CD4-positive, alpha-beta T cell treated with Interferon alpha-2 for 1 hour (primary cell): ENCODE results near the gene KCP.

Source experiments
- DNase-seq, 2 donors: peaks; one replicate each; pipeline ENCODE4 v3.0.0-alpha.2; 2020 to 2022

KCP gene

DNA sequence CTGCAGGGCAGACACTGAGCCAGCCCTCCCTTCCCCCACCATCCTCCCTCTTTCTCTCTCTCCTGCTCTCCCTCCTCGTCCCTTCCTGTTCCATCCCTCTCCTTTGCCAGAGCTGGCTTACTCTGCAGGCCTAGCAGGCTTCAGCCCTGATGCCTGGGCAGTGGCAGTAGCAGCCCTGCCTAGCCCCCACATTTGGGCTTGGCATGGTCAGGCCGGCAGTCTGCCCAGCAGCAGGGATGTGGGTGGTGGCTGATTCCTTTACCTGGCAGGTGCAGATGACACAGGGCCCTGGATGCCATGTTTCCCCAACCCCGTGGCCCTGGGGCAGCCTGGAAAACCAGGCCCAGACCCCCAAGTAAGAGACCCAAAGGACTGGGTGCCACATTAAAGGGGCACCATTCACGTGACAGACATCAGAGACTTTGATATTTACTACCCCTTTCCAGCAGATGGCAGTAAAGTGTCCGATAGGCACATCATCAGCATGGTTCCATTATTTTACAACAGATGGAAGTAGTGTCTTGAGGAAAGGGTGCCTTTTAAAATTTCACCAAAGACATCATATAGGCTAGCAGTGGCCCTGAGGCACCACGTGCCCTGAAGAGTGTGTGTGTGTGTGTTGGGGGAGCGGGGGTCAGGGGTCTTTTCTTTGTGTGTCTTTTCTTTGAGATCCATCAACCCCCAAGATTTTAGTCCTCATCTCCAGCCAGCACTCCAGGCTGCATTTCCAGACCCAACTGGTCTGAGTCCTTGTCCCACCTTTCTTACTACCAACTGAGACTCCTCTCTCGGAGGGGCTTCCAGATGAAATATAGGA, 5.9 kb downstream of the KCP start:
- peak; percentile 40 to 74 for DNase-seq

DNA sequence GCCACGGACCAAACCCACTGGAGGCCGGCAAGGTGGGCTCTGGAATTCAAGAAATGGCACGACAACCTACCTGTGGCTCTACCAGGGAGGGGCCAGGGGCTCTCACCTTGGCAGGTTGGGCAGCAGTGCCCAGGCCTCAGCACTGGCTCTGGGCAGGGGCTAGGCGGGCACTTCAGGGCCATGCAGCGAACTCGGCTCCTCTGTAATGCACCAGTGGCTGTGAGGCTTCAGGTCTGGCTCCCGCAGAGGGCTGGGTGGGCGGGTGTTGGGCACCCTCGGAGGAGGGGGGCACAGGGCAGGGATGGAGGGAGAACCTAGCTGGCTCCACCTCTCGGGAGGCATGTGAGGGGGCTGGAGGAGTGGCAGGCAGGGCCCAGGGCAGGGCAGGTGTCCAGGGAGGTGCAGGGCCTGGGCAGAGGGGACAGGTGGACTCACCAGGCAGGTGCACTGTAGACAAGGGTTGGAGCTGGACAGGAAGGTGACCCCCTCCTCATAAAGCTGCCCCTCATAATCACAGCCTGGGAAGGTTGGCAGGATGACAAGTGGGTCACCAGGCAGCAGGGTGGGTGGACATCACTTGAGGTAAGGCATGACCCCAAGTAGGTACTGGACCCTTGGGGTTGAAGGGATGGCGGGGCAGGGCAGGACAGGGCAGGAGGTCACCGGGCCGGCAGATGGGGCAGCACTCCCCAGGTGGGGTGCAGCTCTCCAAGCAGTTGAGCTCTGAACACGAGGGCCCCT, 6.7 kb downstream of the KCP start:
- no peak for DNase-seq

DNA sequence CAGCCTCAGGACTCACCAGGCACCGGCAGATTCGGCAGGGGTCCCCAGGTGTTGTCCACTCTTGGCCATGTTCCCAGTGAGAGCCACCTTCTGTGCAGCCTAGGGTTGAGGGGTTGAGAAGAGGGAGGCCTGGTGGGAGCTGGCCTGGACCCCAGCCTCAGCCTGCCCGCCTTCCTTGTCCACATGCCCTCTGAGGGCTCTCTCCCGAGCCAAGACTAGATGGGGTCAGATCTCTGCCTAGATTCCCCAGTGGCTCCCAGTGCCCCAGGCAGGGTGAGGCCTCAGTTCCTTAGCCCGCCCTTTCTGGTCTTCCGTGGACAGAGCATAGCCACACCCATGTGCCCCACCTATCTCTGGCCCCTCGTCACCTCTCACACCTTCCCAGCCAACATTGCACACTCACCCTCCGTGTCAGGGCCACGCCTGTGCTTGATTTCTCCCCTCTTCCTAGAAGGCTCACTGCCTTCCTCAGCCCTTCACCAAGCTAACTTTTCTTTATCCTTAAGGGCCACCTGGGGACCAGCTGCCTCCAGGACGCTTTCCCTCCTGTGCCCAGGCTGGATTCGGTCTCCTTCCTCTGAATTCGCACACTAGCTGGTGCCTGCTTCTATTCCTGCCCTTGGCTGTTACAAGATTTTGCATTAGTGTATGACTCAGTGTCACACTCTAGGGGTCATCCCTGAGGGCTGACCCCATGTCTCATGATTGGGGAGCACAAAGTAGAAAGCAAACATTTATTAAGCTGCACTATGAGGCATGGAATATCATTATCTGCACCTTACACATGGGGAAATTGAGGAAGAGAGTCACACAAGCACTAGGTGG, 7.5 kb downstream of the KCP start:
- DNase-seq = no peak

DNA sequence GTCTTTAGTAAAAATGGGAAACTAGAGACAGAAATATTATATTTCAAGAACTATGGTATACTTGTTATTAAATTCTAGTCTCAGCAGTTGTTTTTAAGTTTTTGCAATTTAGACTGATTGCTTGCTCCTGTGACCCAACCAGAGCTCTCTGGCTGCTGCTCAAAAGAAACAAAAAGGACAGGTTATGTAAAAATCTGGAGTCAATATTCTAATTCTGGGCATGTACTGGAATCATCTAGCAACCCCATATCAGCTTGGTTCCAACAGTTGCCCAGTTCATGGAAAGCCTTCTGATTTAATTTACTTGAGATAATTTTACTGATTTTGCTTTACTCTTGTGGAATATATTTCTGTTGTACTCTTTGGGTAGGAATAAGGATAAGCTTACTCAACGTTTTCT, 10.3 kb downstream of the KCP start:
- DNase-seq = no peak

DNA sequence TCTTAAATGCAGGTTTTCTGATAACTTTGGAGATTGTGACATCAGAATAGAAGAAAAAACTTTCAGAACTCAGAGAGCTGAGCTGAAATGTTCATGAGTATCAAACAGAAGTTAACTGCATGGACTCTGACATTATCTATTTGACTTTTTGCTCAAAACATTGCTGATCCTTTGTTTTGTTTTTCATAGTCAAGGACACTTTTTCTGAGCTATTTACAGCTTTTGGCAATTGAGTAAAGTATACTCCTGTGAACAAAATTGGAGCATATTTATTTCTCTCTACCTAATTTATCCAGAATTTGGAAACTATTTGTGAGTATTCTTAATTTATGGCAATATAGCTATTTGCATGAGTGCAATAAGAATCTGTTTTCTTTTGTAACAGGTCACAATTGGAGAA, 11.1 kb downstream of the KCP start:
- no peak for DNase-seq

DNA sequence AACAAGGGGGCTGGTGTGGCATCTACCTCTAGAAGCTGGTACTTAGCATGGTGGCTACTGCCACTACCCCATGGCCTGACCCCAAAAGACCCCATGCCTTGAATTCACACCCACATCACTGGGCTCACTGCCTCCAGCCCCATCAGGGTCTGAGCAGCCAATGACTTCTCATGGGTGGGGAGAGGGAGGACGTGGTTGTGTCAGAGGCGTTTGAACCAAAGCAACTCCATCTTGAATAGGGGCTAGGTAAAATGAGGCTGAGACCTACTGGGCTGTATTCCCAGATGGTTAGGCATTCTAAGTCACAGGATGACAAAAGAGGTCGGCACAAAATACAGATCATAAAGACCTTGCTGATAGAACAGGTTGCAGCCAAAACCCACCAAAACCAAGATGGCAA, 15.2 kb downstream of the KCP start:
- no peak for DNase-seq

DNA sequence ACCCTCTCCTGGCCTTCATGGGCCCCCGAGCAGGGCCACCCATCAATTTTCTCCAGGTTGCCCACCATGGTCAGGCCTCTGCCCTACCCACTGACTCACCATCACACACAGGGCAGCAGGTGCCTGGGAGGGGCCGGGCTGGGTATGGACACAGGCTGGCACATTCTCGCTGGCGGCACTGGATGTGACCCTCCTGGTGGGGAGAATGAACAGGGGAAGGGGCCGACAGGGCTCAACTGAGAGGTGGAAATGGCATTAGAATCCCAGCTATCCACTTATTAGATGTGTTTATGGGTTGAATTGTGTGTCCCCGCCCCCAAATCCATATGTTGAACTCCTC, 16.4 kb downstream of the KCP start:
- no peak for DNase-seq

DNA sequence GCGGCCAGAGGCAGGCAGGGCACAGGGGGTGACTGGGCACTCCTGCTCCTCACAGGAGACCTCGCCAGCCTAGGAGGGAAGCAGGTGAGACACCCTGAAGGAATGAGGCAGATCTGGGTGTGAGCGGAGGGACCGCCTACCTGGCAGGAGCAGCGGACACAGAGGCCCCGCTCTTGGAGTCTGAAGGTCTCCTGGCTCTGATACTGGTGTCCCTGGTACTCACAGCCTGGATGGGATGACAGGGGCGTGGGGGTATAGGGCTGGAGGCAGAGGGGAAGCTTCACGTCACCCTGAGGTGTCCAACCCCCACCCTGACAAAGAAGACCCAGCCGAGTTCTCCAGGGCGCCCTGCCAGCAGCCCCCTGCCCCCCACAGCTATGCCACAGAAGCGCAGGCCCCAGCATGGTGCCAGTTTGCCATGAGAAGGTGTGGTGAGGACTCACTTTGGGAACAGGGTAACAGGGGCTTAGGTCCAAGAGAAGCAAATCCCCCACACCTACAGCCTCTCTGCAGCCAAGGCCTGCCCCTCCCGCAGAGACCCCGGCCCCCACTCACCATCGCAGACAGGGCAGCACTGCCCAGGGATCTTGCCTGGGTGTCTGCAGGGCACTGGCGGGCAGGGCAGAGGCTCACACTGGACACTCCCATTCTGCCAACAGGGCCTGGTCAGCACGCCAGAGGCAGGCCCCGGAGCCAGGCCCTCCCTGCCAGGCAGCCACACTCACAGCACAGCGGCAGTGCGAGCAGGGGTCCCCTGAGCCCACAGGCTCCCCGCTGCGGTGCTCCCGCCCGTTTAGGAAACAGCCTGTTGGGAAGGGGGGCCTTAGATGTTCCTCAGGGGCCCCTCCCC, 17.0 kb downstream of the KCP start:
- no peak for DNase-seq

DNA sequence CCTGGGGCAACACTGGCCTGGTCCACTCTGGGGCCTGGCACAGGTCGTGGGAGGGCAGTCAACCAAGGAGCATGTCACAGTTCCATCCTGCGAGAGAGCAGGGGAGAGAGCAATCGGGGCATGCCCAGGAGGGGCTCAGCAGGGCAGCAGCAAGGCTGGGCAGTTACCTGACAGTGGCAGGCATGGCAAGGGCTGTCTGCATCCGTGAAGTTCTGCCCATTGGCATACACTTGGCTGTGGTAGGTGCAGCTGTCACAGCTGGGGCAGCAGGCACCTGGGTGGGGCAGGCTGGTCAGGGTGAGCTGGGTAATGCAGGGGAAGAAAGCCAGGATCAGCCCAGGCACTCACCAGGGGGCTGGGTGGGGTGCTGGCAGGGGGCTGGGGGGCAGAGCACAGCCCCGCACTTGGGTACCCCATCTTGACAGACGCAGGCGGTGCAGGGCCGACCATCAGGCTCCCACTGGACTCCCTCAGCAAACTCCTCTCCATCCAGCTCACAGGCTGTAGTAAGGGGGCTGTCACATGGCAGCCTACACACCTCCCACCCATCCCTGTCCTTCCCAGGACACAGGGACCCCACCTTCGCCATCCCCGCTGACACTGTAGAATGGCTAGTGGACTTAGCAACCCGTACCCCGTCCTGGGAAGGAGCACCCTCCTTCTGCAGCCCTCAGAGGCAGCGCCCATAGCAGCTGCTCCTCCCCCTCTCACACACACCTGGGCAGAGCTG, 17.8 kb downstream of the KCP start:
- DNase-seq = no peak

DNA sequence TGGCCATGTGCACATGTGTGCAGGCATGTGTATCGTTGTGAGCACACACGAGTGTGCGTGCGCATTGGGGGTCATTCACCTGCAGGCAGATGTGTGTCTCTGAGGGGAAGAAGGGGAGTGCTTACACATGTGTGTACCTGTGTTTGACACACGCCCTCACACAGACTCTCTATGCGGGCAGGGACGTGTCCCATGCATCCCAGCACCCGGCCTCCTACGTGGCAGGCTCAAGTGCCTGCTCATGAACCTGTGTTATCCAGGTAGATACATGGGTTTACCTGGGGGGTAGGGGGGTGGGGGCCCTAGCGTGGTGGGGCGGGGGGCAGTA, 18.6 kb downstream of the KCP start:
- DNase-seq = no peak

DNA sequence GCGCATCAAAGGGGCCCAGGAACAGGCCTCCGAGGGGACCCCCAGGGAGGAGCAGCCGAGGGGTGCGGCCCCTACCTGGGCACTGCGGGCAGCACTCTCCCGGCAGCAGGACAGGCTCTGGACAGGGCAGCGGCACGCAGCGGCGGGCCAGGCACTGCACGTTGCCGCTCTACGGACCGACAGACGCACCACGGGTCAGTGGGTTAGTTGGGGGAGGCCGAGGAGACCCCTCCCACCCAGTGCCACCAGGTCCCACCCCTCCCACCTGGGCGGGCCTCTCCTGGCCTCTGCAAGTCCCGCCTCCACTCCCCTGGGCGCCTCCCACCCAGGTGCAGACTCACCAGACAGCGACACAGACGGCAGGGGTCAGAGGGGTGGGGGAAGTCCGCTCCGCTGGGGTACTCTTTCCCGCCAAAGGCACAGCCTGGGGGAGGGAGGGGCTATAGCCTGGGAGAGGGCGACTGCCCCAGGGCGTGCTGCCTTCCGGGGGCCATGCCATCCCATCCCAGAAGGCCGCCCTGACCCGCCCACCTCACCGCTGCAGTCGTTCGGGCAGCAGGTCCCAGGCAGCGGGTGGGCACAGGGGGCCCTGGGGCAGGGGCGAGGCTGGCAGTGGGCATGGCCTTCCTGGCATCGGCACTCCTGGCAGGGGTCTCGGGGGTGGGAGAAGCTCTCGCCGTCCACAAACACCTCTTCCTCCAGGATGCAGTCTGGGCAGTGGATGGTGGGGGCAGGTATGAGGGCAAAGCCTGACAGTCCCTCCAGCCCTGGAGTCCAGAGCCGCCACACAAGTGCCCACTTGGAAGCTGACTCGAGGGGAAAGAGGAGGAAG, 19.2 kb downstream of the KCP start:
- DNase-seq = peak in 1 of 2 donors; percentile 15

DNA sequence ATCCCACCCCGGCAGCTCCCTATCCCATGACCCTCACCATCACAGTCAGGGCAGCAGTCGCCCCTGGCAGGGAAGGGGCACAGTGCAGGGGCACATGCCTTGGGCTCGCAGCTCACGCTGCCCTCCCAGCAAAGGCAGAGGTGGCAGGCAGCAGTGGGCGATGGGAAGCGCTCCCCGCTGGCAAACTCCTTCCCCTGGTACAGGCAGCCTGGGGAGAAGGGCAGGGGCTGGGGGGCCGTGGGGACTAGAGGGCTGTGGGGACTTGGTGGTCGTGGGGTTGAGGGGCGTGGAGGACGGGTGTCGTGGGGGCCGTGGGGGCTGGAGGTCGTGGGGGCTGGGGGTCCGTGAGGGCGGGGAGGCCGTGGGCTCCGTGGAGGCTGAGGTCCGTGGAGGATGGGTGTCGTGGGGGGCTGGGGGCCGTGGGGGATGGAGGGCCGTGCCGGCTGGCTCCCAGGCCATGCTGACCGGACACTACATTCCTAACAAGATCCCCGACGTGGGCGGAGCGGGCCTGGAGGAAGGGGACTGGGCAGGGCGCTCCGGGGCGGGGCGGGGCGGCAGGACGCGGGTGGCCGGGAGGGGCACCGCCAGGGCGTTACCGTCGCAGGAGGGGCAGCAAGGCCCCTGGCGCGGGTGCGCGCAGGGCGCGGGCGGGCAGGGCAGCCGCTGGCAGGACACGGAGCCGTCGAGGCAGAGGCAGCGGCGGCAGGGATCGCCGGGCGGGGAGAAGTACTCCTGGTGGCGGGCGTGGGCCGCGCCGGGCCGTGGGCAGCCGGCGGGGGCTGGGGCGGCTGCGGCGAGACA, 20.0 kb downstream of the KCP start:
- no peak for DNase-seq

DNA sequence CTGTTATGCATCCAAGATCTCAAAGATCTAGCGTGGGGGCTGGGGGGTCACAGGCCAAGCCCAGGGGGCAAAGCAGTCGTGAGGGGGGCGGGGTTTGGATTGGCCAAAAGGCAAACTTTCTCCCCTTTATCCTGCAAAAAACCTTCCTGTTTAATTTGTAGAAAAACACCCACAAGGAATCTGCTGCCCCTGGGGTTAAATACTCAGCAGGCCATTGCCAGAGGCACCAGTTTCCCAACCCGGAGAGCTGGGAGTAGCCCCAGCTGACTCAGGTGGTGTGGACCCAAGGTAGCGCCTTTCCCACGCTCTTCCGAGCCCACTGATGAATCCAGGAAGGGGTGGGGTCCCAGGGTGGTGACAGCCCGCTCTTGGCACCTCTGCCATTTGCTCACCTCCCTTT, 21.4 kb downstream of the KCP start:
- DNase-seq = no peak

DNA sequence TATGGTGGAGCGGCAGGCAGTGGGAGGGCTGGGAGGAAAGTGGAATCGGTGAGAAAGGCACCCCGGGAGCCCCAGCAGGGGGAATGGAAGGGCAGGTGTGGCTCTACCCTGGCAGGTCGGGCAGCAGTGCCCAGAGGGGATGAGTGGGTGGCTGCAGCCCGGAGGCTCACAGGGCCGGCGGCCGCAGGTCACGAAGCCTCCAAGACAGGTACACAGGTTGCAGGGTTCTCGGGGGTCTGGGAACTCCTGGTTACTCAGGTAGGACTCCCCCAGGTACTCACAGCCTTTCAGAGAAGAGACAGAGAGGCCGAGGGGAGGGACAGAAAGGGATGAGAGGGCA, 21.8 kb downstream of the KCP start:
- no peak for DNase-seq

DNA sequence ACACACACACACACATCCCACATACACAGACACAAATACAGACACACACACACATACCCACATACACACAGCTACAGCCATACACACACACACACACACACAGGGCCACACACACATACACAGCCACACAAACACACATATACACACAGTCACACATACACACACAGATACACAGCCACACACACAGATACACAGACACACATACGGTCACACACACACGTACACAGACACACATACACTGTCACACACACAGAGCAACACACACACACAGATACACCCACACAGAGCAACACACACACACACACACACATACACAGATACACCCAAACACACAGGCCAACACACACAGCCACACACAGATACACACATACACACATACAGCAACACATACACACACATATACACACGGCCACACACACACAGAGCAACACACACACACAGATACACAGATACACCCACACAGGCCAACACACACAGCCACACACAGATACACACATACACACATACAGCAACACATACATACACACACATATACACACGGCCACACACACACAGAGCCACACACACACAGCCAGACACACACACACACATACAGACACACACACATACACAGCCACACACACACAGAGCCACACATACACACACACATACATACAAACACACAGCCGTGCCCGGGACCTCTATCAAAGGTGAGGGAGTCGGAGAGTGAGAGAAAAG, 22.3 kb downstream of the KCP start:
- no peak for DNase-seq

DNA sequence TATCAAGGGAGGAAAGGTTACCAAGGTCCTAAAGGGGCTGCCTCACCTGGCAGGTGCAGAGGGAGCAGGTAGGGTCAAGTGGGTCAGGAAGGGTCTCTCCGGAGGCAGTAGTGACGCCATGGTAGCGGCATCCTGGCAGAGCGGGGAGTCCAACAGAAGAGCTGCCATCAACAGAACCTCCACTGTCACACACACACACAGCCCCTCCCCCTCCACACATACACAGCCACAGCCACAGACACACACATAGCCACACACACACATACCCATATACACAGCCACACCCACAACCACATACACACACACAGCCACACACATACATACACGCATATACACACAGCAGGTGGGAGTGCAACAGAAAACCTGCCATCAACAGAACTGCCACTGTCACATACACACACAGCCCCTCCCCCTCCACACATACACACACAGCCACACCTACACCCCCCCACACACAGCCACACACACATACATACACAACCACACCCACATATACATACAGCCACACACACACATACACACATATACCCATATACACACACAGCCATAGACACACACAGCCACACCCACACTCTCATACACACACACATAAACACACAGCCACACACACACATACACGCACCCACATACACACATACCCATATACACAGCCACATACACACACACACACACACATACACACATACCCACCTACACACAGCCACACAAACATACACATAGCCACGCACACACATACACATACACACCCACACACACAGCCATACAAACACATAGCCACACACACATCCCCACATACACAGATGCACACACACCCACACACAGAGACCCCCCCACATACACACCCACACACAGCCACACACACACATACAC, 23.1 kb downstream of the KCP start:
- no peak for DNase-seq

DNA sequence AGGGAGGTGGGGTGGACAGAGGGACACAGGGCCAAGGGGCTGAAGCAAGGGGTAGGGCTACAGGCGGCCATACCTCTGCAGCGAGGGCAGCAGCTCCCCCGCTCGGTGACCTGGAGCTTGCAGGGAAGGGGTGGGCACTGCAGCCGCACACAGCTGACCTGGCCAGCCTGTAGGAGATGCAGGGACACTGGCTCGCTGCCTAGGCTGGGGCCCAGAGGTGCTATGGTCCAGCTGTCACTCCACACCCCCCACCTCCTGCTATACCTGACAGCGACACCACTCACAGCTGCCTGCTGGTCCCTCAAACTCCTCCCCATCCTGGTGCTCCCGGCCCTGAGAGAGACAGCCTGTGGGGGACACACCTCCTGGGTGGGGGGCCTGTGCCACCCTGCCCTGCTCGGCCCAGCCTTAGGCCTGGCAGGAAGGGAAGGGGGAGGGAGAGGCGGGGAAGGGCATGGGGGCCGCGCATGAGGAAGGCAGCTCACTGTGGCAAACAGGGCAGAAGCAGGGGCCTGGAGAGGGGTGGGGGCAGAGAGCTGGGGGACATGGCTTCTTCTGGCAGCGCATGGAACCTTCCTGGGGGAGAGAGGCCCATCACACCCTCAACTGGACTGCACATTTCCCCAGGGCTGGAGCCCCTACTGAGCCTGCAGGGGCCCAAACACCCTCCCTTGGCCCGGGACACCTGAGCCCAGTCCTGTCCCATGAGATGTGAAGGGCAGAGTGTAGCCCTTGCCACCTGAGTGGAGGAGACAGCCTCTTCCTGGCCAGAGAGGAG, 23.9 kb downstream of the KCP start:
- no peak for DNase-seq
